Activated effector memory CD4-positive, alpha-beta T cell treated with Interleukin-2 at 50 U/mL for 16 hours (primary cell): Measurements from ENCODE around the gene TAS2R38.
"Not testable (repeated sequence)": the region's sequence is repeated elsewhere in the genome, so short reads cannot be mapped to it uniquely, and the experiment has no call there.

Experiments used
- DNase-seq: peaks from one replicate; pipeline ENCODE4 v3.0.0-alpha.2; 2020

TAS2R38 gene

DNA sequence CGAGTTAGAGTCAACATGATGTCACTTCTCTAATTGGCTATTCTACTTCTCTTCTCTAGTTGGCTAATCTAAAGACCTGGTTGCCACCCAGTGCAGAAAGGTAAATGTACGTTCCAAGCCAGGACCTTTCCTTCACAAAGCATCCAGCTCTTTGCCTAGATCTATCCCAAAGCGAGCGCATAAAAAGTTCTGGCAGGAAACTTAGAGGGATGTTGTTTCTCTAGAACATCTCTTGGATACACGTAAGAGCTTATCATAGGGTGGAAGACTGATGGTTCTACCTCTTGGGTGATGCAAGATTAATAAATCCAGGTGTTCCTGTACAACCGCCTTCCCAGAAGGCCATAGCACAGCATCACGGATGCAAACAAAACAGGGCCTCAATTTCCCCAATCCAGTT is at the start of gene TAS2R38:
TAS2R38 (minus strand) TSS at position 101 of the 400 bp plus-strand sequence; CDS start at position 17, 84 bp downstream.
- DNase-seq = no peak

DNA sequence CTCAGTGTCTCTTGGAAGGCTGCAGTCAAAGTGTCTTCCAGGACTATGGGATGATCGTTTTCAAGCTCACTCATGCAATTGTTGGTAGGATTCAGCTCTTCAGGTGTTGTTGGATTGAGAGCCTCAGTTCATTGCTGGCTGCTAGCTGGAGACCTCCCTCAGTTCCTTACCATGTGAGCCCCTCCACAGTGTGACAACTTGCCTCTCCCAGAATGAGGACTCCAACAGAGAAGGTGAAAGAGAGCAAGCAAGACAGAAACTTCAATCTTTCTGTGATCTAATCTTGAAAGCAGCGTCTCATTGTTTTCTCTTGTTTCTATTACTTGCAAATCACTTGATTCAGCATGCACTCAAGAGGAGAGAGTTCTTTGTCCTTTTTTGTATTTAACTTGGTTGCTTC is 44.6 kb upstream of the TAS2R38 start:
- DNase-seq = no peak

DNA sequence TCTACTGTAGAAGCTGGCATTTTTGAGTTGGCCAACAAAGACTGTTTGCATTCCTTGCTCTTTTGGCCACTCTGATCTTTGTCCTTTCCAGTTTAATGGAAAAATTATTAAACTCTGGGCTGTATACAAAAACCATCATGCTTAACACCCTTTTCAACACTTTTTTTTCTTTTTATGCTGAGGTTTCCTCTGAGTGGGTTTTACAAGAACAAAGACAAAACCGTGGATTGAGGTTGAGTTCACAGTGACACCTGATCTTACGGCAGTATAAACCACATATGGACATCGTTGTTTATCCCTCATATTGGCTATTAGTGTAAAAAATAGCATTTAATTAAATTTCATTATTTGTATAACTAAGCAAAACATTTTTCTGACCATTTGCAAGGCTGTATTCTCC is 43.9 kb upstream of the TAS2R38 start:
- DNase-seq = no peak

DNA sequence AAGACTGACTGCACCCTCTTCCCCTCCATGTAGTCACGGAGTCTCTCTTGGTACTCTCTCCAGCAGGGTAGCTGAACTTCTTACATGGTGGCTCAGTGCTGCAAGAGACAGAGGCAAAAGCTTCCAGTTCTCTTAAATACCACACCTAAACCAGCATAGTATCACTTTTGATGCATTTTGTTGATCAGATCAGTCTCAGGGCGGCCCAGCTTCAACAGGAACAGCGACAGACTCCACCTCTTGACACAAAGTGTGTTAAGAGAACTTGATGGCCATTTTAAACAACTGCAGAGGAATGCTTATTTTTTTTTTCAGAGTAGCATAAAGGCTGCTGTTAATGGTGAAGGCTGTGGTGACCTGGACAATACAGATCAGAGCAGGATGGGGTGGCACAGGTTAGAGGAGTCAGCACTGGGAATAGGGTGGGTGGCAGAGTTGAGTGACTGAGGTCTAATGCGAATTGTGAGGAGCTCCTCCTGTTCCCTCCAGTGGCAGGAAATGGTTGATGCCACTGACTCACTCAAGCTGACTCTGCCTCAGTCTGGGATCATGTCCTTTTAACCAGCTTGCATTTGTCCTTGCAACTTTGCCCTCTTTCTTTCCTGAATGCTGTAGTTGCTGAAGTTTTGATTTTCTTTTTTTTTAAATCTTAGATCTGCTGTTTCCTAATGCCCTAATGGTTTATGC is 39.4 kb upstream of the TAS2R38 start:
- DNase-seq = no peak

DNA sequence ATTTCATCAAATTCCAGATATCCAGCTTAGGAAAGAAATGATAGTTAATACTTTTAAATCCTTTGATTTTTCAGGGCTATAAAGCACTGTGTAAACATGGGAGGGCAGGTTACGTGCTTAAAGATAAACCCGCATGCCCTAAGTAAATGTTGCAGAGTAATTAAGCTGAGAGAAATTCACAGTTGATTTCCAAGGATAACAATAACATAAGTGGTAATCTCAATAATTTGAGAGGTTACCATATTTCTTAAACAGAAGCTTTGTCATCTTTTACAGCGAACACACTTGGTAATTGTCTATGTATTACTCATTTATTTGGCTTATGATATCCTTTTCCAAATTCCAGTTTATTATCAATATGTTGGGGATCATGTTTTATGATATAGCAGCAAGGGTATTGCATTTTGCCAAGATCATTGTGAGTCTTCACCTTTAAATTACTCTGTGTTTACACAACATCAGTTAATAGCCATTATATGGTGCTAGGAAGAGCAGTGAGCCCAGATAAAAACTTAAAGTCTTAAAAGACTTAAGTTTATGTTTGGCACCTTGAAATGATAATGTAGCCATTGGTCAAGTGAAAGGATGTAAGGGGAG is 37.5 kb upstream of the TAS2R38 start:
- DNase-seq = no peak

DNA sequence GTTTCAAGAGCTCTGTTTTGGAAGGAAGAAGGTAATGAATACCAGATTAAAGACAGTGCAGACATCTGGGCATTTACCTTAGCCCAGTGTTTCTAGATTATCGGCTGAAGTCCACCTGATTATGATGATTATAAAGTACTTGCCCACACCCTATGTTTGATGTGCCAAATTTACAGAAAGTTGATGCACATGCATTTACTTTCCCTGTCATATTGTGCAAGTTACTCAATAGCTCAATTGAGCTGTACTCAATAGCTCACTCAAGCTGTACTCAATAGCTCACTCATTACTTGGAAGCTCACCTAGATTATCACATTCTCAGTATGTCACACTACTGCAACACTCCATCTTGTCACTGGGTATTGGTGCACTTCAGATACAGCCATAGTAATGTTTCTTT is 35.6 kb upstream of the TAS2R38 start:
- DNase-seq = no peak

DNA sequence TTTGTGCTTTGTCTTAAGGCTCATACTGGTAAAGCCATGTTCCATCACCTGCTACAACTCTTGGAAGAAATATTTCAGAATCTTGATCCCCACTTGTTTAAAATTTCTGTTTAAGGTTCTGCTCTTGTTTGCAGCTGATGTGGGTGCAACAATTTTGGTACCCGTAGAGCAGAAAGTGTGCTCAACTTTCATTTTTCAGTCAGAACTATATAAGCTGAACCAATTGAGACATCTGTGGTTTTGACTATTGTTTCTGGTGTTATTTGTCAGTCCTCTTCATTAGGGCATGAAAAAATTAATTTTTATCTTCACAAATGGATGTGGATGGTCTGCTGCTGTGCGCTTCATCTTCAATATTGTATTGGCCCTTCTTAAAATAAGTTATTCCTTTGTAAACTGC is 33.0 kb upstream of the TAS2R38 start:
- no peak for DNase-seq

DNA sequence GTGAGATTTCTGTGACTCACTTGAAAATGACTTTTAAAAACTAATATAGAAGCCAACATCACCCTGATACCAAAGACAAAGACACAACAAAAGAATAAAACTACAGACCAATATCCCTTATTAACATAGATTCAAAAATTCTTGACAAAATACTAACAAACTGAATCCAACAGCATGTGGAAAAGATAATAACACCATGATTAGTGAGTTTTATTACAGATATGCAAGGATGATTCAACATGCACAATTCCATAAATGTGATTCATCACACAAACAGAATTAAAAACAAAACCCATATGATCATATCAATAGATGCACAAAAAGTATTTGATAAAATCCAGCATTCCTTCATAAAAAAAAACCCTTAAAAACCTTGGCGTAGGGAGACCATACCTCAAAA is 28.6 kb upstream of the TAS2R38 start:
- no peak for DNase-seq

DNA sequence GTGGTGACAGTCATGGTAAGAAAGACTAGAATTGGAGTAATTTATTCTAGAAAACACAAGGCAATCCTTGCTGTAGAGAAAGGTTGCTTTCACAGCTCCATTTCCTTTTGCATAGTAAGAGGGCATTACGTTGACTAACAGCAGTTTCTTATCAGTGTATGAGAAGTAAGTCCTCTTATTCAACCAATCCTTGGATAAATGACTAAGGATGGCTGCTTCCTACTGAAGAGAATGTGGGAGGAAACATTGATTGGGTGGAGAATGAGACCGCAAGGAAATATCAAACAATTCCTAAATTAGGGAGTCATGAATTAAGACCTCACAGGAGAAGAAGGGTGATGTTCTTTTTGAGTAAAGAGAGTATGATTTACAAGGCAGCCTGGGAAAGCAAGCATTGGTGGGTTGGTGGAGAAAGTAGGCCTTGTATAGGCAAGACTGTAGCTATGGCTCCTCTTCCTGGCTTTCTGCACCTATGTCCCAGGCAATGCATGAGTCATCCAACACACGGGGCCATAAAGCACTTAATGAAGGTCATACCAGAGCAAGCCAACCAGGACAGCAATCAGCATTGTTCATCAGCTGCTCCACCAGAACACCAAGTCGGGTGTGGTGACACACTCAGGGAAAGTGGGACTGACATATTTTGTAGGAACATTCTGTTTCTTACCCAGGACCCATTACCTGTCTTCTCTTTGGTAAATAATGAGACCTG is 27.7 kb upstream of the TAS2R38 start:
- no peak for DNase-seq

DNA sequence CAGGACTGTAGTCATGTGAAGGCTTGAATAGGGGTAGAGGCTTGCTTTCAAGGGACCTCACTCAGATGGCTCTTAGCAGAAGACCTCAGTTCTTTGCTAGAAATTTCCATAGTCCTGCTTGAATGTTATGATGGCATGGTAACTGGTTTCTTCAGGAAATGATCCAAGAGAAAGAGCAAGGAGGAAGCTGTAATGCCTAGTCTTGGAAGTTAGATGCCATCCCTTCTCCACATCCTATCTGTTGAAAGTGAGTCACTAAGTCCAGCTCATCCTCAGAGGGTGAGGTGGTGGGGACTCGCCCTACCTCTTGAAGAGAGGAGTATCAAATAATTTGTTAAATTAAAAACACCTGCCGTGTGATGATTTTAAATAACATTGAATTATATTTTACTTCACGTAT is 26.7 kb upstream of the TAS2R38 start:
- no peak for DNase-seq

DNA sequence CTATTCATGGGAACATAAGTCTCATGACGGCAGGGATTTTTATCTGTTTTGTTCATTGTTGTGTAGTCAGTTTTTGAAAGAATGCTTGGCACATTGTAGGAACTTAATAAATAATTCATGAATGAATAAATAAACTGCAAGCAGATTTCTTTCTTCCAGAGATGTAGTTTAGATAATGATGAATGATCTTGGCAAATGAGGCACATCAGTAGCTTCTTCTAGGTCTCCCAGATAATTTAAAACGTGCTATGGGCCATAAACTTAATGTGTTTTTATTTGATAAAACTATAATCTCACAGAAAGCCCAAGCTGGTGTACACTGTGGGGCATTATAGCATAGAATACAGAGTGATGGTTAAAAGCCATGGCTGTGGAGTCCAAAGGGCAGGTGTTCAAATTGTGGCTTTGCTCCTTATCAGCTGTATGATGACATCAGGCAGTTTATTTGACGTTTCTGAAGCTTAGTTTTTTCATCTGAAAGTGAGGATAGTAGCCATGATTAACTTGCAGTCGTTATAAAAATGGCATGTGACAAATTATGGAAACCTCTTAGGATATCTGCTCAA is 25.6 kb upstream of the TAS2R38 start:
- no peak for DNase-seq

DNA sequence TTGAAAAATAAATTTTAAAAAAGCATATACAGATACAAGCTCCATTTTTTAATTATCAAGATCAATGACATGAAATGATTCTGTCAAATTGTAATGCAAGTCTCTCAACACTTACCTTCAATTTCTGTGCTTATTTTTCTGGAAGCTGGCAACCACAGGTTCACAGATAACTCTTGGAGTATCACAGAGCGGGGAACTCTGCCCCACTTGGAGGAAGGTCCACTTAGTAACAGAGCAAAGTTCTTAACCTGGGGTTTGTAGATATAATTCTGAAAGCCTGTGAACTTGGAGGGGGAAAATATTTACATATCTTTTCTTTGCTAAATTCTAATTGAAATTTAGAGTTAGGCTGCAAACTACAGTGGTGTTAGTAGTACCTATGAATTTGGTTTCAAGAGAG is 19.8 kb upstream of the TAS2R38 start:
- no peak for DNase-seq

DNA sequence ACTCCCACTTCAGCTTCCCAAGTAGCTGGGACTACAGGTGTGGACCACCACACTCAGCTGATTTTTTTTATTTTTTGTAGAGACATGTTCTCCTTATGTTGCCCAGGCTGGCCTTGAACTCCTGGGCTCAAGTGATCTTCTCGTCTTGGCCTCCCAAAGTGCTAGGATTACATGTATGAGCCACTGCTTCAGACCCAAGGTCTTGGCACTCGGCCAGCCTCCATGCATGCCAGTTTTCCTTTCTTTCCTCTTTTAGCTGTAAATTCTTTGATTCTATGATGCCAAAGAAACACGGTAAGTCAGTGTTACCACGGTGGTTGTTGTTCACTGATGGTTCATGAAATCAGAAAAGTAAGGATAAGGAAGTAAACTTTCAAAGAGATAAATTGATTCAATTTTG is 19.1 kb upstream of the TAS2R38 start:
- no peak for DNase-seq

DNA sequence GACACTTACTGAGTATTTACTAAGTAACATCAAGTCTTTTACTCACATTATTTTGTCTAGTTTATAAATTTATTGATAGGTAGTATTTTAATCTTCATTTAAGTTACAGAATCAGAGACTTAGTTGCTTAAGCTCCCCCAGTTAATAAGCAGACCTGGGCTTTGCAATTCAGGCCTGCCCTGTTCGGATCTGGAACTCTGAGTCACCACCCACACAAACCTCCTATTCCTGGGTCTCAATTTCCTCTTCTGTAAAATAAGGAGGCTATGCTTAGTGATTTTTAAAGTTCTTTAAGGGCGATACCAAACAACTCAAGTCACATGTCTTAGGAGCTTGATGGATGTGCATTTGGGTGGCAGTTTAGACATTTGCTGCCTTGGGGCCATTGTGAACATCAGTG is 18.6 kb upstream of the TAS2R38 start:
- no peak for DNase-seq

DNA sequence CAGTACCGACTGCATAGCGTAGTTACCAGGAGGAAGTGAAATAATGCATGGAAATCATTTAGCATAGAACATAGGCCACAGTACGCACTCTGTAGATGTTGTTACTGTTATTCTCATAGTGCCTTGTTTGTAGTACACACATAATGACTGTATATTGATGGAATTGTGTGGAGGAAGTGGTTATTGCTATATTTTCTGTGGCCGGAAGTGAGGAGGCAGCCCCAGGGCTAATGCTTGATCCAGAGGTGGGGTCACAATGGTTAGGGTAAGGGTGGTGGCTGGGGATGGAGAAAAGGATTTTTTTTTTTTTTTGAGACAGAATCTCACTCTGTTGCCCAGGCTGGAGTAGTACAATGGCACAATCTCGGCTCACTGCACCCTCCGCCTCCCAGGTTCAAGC is 17.6 kb upstream of the TAS2R38 start:
- DNase-seq = no peak

DNA sequence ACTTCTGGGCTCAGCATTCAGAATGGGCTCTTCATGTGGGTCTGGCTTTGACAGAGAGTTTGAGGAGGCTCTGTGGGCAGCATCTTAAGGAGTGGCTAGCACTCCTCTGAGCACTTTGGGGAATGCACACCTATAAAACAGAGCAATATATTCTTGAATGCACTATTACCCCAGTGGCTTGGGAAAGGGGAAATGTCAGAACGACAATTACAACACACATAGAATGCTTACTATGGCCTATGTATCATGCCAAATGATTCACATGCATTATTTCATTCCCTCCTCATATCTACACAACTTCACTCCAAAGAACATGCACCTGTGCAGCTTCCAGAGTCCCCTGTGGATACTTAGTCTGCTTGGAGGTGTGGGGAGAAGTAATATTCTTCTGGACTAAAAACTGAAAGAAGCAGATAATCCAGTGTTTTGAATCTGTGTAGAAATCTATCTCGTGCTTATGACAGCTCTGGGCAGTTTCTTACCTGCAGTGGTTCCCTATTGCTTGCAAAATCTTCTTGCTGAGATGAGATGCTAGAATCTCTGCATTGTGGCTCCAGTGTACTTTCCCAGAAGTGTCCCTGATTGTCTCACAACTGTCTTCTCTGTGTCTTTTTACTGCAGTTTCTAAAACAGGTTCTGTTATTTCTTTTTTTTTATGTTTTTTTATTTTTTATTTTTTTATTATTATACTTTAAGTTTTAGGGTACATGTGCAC is 16.6 kb upstream of the TAS2R38 start:
- DNase-seq = no peak

DNA sequence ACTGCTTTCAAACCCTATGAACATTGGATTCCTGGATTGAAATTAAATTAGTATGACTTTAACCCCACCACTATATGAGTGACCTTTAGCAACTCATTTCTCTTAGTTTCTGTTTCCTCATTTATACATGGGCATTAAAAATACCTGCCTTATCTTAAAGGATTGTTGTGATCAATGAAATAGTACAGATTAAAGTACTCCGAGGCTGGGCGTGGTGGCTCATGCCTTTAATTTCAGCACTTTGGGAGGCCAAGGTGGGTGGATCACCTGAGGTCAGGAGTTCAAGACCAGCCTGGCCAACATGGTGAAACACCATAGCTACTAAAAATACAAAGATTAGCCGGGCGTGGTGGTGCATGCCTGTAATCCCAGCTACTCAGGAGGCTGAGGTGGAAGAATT is 14.2 kb upstream of the TAS2R38 start:
- not testable (repeated sequence) for DNase-seq

DNA sequence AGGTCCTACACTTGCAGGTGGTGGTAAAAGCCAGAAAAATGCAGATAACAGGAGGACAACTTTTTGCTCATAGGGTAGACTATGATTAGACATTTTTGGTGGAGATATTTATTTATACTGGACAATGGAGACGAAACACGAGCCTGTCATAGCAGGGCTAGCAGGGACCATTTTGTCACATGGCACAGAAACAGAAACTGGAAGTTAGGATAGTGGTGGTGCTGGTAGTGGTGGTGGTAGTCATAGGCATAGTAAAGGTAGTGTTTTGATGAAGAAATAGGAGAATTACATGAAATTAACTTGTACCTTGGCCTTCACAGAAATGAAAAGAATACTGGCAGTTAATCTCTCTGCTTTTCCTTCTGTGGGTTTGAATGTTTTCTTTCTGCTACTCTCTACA is 13.3 kb upstream of the TAS2R38 start:
- no peak for DNase-seq

DNA sequence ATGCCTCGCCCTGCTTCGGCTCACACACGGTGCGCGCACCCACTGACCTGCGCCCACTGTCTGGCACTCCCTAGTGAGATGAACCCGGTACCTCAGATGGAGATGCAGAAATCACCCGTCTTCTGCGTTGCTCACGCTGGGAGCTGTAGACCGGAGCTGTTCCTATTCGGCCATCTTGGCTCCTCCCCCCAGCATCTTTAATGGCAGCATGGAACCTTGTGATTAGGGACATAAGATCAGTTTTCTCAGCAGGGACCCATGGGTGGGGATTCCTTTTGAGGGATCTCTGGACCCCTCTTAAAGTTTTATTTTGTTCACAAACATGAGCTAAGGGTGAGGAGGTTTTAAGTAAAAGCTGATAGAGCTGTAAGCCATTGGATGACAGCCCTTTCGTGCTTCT is 12.4 kb upstream of the TAS2R38 start:
- DNase-seq = not testable (repeated sequence)

DNA sequence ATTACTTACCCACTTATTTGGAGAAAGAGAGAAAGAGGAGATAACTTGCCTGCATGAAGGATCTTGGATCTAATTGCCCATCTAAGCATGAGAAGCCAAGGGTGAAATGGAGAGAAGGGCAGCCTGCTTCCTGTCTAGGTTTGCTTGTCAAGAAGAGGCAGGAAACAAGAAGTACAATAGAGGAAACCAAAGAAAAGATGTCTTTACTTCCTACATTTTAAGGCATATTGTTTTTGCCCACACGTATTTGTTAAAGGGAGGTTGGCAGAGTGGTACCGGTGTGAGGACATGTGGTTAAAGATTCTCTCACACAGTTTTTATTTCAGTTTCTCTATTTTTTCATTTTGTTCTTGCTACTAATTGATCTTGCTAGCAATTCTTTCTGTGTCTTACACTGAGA is 6.0 kb upstream of the TAS2R38 start:
- no peak for DNase-seq

DNA sequence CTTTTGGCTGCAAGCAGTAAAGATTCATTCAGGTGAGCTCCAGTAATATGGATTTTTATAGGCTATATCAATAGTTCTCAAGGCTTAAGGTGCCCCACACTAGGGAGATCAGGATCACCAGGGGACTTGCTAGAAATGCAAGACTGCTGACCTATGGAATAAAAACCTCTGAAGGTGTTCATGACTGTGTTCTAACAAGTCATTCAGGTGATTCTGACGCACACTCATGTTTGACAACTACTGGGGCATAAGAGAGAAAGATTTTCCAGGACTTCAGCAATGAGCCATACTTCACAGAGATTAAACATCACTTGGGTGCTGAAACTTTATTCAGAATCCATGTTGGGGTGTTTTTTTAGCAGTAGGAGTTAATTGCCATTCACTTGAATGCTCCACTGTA is 4.8 kb upstream of the TAS2R38 start:
- no peak for DNase-seq

DNA sequence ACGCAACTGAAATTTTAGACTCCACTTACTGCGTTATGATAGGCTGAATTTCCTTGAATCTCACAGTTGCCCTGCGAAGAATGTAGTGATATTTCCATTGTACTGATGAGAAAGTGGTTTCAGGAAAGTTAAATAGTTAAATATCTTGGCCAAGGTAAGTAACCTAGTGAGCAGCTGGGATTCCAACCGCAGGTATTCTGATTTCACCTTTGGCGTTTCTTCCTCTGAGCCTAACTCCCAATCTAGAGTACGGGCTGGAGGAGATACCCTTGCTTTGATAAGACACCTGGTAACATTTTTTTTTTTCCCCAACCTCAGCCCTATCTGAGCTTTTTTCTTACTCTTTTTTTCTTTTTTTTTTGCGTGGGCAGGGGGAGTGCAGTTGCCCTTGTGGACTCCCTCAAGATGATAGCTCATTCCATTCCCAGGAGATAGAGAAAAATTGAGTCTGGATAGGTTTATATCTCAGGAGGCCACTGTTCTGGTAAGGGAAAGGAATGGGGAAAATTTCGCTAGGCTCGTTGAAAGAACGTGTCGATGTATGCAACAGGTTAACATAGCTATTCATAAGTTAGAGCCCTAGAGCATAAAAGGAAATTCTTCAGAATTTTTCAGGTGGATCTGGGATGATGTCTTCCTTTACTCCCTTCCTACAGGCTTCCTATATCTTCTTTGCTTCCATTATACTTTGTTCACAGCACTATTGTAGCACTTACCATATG is 3.1 kb upstream of the TAS2R38 start:
- DNase-seq = no peak
